ENCODE data around the gene CHPF. TPM values are rescaled to one million over a fixed set of nuclear protein-coding genes. Genes with fewer than 3 reads are reported as not detected.

Gene CHPF
- total RNA-seq, 1 experiment from 2014 or later: 139 TPM

- Histone ChIP-seq H3K9ac (ENCODE audit: low read length) (no peak overlapping the region), H2AFZ (ENCODE audit: low read length) (no peak overlapping the region), H3K27ac (ENCODE audit: low read length) (no peak overlapping the region), H3K79me2 (ENCODE audit: low read length) (peaks cover 20% of the 10 kb centered on the region), H3K9me3 (ENCODE audit: low read length) (no peaks in the 10 kb centered on the region), H3K27me3 (ENCODE audit: low read length) (no peaks in the 10 kb centered on the region), H3K4me1 (ENCODE audit: insufficient read depth, low read length) (peaks cover 40% of the 10 kb centered on the region), H4K20me1 (ENCODE audit: low read length) (no peaks in the 10 kb centered on the region), H3K4me2 (ENCODE audit: low read length) (no peak overlapping the region), H3F3A (ENCODE audit: low read length, unreplicated experiment) (no peaks in the 10 kb centered on the region), H3K9me2 (replicated peaks; ENCODE audit: low read length) (no peaks in the 10 kb centered on the region), H3K36me3 (ENCODE audit: low read depth, low read length) (no peaks in the 10 kb centered on the region; the same call in 1 of the 2 replicates), H3K4me3 (ENCODE audit: low read length) (no peak overlapping the region)
- ChIA-PET CTCF (no interaction called here), POLR2A (ENCODE audit: unreplicated experiment) (no interaction called here)
- DNase-seq: no peak
- TF ChIP-seq, protein P1, sequence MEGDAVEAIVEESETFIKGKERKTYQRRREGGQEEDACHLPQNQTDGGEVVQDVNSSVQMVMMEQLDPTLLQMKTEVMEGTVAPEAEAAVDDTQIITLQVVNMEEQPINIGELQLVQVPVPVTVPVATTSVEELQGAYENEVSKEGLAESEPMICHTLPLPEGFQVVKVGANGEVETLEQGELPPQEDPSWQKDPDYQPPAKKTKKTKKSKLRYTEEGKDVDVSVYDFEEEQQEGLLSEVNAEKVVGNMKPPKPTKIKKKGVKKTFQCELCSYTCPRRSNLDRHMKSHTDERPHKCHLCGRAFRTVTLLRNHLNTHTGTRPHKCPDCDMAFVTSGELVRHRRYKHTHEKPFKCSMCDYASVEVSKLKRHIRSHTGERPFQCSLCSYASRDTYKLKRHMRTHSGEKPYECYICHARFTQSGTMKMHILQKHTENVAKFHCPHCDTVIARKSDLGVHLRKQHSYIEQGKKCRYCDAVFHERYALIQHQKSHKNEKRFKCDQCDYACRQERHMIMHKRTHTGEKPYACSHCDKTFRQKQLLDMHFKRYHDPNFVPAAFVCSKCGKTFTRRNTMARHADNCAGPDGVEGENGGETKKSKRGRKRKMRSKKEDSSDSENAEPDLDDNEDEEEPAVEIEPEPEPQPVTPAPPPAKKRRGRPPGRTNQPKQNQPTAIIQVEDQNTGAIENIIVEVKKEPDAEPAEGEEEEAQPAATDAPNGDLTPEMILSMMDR (conservative IDR thresholded peaks at IDR 0.05; ENCODE audit: low read depth, low read length): no peak
- TF ChIP-seq EZH2phosphoT487 (IDR thresholded peaks at IDR 0.05; ENCODE audit: borderline replicate concordance, low read length) (no peak), EZH2 (IDR thresholded peaks at IDR 0.05; ENCODE audit: low read length, unreplicated experiment) (no peak)
- ATAC-seq: no peak
- BruUV-seq (replicated peaks): no TSS peak
- intact Hi-C loops (cut with micrococcal nuclease): no loop called here
These were observed 29.6 kb upstream of the CHPF start for GRCh38 chr2:219573166-219573565.

DNA sequence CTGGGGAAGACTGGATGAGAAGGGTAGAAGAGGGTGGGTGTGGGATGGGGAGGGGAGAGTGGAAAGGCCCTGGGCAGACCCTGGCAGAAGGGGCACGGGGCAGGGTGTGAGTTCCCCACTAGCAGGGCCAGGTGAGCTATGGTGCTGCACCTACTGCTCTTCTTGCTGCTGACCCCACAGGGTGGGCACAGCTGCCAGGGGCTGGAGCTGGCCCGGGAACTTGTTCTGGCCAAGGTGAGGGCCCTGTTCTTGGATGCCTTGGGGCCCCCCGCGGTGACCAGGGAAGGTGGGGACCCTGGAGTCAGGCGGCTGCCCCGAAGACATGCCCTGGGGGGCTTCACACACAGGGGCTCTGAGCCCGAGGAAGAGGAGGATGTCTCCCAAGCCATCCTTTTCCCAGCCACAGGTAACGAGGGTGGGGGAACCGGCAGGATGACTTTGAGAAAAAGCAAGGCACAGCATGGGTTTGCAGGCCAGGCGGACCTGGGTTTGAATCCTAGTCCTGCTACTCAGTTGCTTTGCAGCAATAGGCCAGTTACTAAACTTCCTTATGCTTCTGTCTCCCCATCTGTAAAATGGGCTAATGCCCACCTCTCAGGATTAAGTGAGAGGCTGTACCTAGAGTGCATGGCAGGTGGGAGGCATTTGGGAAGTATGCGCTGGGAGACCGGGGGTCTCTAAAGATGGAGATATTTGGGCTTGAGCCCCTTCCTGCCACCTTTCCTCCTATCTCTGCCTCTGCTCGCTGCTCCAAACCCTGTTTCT lies 28.8 kb upstream of the CHPF start, which contains the start of gene INHA:
INHA (plus strand) TSS at position 74 of the 765 bp plus-strand sequence; CDS start at position 139, 65 bp downstream.
- peak within 1 kb of the TSS; percentile 64 for H2AFZ ChIP-seq (ENCODE audit: low read length)
- TF ChIP-seq, protein P1 (conservative IDR thresholded peaks at IDR 0.05; ENCODE audit: low read depth, low read length): no peak
- TF ChIP-seq EZH2phosphoT487 (IDR thresholded peaks at IDR 0.05; ENCODE audit: borderline replicate concordance, low read length): no peak
- TF ChIP-seq EZH2 (IDR thresholded peaks at IDR 0.05; ENCODE audit: low read length, unreplicated experiment): no peak
- intact Hi-C loops (cut with micrococcal nuclease): no loop called here
- DNase-seq (no peak), ATAC-seq (no peak)
- no peaks in the 10 kb centered on the region for H3K27me3 ChIP-seq (ENCODE audit: low read length)
- BruUV-seq (replicated peaks): no TSS peak
- POLR2A ChIA-PET (ENCODE audit: unreplicated experiment): no interaction called here
- no peaks in the 10 kb centered on the region for H4K20me1 ChIP-seq (ENCODE audit: low read length)
- no peaks in the 10 kb centered on the region for H3K9me3 ChIP-seq (ENCODE audit: low read length)
- CTCF ChIA-PET: no interaction called here
- H3K27ac ChIP-seq (ENCODE audit: low read length): peak within 1 kb of the TSS; percentile 68
- H3K36me3 ChIP-seq (ENCODE audit: low read depth, low read length): no peaks in the 10 kb centered on the region; the same call in 1 of the 2 replicates
- H3K79me2 ChIP-seq (ENCODE audit: low read length): peaks cover 20% of the 10 kb centered on the region
- H3F3A ChIP-seq (ENCODE audit: low read length, unreplicated experiment): no peaks in the 10 kb centered on the region
- peak within 1 kb of the TSS; percentile 74 for H3K9ac ChIP-seq (ENCODE audit: low read length)
- H3K4me3 ChIP-seq (ENCODE audit: low read length): peak within 1 kb of the TSS; percentile 72
- no peaks in the 10 kb centered on the region for H3K9me2 ChIP-seq (replicated peaks; ENCODE audit: low read length)
- H3K4me2 ChIP-seq (ENCODE audit: low read length): peak within 1 kb of the TSS; percentile 86
- H3K4me1 ChIP-seq (ENCODE audit: insufficient read depth, low read length): peaks cover 36% of the 10 kb centered on the region

Data from PC-3 (cell line).